Stimulated activated effector memory CD8-positive, alpha-beta T cell treated with anti-CD3 and anti-CD28 coated beads, Interleukin-12 subunit alpha, Interleukin-12 subunit beta, amount 100 ng/mL, for 72 hours (primary cell): ENCODE measurements around the gene TMEM212.

Experiments used
- ATAC-seq: fragments of 150-1000 bp; cut with Tn5 transposase; 2 replicates; pipeline ENCODE4 v1.10.0; 2021
- DNase-seq, 2 donors: peaks; one replicate each; pipeline ENCODE4 v3.0.0; 2021 to 2022; ENCODE audit warnings: low spot score in 2 of 2
- H3K27ac Mint-ChIP-seq: one replicate; pipeline ENCODE4 v1.8.0; 2022; ENCODE audit warnings: mild to moderate bottlenecking, mixed read lengths
- H3K36me3 Mint-ChIP-seq: one replicate; pipeline ENCODE4 v1.8.0; 2022; ENCODE audit warnings: mild to moderate bottlenecking, mixed read lengths
- H3K4me1 Mint-ChIP-seq: one replicate; pipeline ENCODE4 v1.8.0; 2022; ENCODE audit warnings: mixed read lengths
- H3K4me3 Mint-ChIP-seq: one replicate; pipeline ENCODE4 v1.8.0; 2022; ENCODE audit warnings: mild to moderate bottlenecking, mixed read lengths
- H3K9me3 Mint-ChIP-seq: one replicate; pipeline ENCODE4 v1.8.0; 2022; ENCODE audit warnings: mixed read lengths

Gene TMEM212

DNA sequence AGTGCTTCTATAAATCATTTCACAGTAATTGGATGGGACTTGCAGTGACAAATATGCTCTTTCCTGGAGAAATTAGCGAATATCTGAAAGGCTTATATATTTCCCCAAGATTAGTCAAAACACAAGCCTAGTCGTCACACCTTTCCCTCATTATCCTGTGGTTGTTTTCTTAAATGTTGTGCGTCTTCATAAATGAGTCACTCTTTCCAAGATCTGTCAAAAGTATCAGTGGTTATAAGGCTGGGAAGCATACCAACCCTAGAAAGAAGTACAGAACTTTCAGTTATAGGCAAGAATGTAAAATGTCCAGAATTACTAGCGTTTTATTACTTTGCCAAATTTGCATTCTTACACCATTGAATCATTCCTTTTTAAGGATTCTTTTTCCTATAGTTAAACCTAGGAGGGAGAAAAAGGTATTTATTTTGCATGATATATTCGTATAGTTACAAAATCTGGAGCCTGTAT is 33.6 kb downstream of the TMEM212 start:
- Mint-ChIP-seq H3K4me1 (no peaks in the 10 kb centered on the region), H3K36me3 (no peaks in the 10 kb centered on the region), H3K27ac (no peak overlapping the region), H3K4me3 (no peak overlapping the region), H3K9me3 (no peaks in the 10 kb centered on the region)
- DNase-seq, result peak in 1 of 2 donors; percentile 22
- ATAC-seq, result peak; percentile 69

DNA sequence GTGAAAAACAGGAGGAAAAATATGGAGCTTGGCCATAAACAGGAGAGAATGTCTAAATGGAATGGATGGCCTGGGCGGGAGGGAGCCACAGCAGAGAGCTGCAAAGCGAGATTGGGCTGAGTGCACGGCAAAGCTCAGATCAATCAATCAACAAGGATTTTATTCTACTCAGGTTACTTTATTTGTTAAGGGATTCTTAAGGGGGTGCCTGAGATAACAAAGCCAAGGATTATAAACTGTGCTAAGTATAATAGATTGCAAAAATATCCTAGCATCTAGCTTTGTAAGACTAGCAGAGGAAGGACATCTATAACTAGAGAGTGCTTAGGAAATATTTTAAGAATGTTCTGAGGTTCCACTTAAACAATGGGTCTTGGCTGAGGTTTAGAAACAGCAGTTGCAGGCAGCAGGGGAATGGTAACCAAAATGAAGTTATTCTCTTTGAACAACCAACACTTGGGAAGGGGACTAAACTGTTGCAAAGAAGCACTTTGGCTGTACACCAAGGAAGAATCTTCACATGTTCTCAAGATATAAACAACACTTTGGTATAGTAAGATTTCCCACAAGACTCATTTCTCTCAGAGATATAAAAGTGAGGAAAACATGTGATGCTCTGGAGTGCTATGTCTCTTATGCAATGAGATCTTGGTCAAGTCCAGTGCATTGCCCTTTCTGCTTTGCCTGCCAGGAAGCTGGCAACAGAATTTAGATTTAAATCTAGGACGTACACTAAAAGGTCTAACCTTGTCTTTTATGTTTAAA is 35.5 kb downstream of the TMEM212 start:
- Mint-ChIP-seq H3K9me3 (no peaks in the 10 kb centered on the region), H3K4me1 (no peaks in the 10 kb centered on the region), H3K27ac (no peak overlapping the region), H3K4me3 (no peak overlapping the region), H3K36me3 (no peaks in the 10 kb centered on the region)
- no peak for DNase-seq
- ATAC-seq, result no peak

DNA sequence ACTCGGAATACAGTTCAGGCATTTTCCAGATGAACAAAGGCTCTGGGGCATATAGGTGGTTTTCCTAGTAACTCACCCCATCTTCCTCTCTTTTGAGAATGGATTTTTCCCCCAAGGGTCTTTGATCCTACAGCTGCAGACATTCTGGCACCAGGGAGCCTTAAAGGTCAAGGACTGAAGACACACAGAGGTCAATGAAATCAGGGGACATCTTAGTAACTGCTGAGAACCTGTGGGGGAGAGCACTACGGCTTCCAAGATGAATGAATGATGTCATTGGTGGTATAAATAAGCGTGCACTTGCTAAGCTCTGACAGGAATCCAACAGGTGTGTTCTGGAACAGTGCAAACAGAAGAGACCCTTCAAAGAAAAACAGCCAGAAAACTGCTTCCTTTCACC is 36.3 kb downstream of the TMEM212 start:
- Mint-ChIP-seq H3K4me3 (no peak overlapping the region), H3K36me3 (no peaks in the 10 kb centered on the region), H3K4me1 (no peaks in the 10 kb centered on the region), H3K27ac (no peak overlapping the region), H3K9me3 (no peaks in the 10 kb centered on the region)
- DNase-seq, result no peak
- ATAC-seq, result no peak

DNA sequence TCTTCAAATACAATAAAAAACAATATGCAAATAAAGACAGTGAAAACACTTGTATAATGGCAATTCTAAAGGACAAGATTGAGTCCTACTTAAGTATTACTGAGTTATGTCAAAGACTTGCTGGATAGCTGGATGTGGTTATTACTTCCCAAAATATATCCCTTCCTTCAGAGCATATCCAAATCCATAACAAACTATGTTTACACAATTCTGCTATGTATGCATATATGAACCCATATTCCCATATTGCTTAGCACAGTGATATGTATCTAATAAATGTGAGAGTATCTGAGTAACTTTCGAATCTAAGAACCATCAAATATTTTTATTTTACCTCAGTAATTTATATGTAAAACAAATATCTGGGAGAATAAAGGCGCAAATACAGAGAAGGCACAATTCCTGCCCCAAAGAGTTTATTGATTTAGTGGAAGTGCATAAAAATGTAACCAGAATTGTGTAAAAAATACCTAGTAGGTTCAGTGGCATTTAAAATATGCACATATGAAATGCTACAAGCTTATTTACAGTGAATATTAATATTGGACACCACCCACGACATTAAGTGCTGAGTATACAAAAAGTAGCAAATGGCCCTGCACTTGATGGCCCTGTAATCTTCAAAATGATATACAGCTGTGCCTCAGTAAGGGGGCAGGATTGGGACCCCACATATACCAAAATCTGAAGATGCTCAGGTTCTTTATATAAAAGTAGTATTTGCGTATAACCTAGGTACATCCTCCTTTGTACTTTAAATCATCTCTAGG is 37.1 kb downstream of the TMEM212 start:
- no peaks in the 10 kb centered on the region for H3K36me3 Mint-ChIP-seq
- H3K4me3 Mint-ChIP-seq, result no peak overlapping the region
- ATAC-seq (no peak), DNase-seq (no peak)
- no peak overlapping the region for H3K27ac Mint-ChIP-seq
- H3K4me1 Mint-ChIP-seq, result no peaks in the 10 kb centered on the region
- no peaks in the 10 kb centered on the region for H3K9me3 Mint-ChIP-seq

DNA sequence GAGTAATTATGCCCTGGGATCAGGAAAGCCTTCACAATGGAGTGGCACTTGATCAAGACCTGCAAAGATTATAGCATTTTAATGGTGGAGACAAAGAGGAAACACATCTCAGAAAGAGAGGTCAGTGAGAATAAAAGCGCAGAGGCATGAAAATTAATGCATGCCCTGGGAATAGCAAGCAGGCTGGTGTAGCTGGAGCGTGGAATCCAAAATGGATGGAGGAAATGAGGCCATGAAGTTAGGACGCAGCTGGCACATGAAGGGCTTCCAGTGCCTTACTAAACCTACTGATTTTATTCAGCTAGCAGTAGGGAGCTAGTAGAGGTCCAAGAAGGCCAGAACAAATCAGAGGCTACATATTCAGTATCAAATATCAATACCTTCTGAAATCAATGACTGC is 38.1 kb downstream of the TMEM212 start:
- Mint-ChIP-seq H3K4me3 (no peak overlapping the region), H3K9me3 (no peaks in the 10 kb centered on the region), H3K4me1 (no peaks in the 10 kb centered on the region), H3K27ac (no peak overlapping the region), H3K36me3 (no peaks in the 10 kb centered on the region)
- DNase-seq (peak in 1 of 2 donors; percentile 22), ATAC-seq (no peak)

DNA sequence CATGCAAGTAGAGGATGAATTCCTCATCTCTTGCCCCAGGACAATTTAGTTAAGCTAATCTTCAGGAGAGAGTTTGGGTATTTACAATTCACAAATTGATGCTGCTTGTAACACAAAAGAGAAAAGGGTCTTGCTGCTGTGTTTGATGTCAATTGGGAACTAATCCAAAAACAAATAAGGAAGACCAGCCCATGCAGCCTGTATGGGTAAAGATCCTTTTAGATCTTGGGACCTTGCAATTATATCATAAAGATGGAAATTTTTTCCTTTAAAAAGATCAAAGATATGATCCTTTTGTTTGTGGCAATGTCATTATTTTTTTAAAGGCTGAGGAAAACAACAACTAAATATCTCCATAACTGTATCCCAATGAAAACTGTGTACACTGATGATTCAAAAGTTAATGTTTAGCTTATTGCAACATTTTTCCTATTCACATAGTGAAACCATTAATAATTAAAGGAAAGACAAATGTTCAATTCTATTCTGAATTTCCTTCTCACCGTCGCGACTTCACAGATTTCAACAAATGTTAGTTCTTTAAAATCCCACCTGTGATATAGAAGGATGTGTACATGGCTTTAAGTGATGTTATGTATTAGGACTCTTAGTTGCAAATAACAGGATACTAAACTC is 40.2 kb downstream of the TMEM212 start:
- no peak overlapping the region for H3K4me3 Mint-ChIP-seq
- no peaks in the 10 kb centered on the region for H3K36me3 Mint-ChIP-seq
- H3K9me3 Mint-ChIP-seq, result no peaks in the 10 kb centered on the region
- DNase-seq, result no peak
- H3K4me1 Mint-ChIP-seq, result no peaks in the 10 kb centered on the region
- no peak overlapping the region for H3K27ac Mint-ChIP-seq
- no peak for ATAC-seq

DNA sequence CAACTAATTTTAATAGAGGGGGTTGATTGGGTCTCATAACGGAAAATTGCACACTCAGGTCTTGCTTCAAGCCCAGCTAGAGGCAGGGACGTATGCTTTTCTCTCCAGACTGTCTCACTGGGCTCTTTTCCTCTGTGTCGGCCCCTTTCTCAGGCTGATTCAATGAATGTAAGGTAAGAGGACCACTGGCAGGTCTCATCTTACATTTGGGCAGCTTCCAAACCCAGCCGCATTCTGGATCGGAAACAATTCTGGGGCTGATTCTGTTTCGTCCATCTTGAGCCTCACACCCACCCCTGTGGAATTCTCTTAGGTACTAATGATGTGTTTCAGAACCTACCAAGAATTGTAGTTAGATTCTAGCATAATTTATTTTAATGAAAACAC is 40.7 kb downstream of the TMEM212 start:
- Mint-ChIP-seq H3K4me1 (no peaks in the 10 kb centered on the region), H3K36me3 (no peaks in the 10 kb centered on the region), H3K4me3 (no peak overlapping the region), H3K27ac (no peak overlapping the region), H3K9me3 (no peaks in the 10 kb centered on the region)
- no peak for ATAC-seq
- peak in 1 of 2 donors; percentile 15 for DNase-seq

DNA sequence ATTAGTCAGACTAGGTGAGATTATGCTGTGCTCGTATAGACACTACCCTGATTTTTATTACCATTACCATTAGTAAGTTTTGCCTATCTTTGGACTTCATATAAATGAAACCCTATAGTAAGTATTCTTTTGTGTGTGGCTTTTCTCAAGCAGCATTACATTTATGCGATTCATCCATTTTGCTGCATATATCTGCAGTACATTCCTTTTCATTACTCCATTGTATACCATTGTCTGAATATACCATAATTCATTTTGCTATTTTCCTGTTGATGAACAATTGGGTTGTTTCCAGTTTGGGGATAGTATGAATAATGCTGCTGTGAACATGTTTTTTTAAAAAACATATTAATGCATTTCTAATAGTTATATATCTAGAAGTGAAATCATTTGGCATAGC is 45.3 kb downstream of the TMEM212 start:
- H3K4me1 Mint-ChIP-seq, result no peaks in the 10 kb centered on the region
- no peak for ATAC-seq
- DNase-seq, result no peak
- H3K36me3 Mint-ChIP-seq, result no peaks in the 10 kb centered on the region
- no peak overlapping the region for H3K4me3 Mint-ChIP-seq
- no peak overlapping the region for H3K27ac Mint-ChIP-seq
- H3K9me3 Mint-ChIP-seq, result no peaks in the 10 kb centered on the region

DNA sequence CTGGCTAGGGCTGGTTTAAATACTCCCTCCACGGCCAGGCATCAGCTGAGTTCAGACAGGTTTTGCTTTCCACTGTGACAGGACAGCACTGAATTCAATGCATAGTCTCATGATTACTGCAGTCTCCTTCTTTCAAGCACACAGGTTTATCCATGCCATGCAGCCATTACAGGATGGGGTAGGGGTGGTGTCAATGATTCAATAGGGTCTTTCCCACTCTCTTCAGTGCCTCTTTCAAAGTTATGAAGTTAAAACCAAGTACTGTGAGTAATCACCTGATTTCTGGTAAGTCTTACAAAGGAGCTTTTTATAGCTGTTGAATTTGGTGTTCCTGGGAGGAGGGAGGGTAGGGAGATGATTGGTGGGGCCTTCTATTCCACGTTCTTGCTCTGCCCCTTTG is 47.2 kb downstream of the TMEM212 start:
- no peaks in the 10 kb centered on the region for H3K4me1 Mint-ChIP-seq
- H3K27ac Mint-ChIP-seq, result no peak overlapping the region
- H3K4me3 Mint-ChIP-seq, result no peak overlapping the region
- peak; percentile 58 for ATAC-seq
- no peak for DNase-seq
- no peaks in the 10 kb centered on the region for H3K36me3 Mint-ChIP-seq
- no peaks in the 10 kb centered on the region for H3K9me3 Mint-ChIP-seq

DNA sequence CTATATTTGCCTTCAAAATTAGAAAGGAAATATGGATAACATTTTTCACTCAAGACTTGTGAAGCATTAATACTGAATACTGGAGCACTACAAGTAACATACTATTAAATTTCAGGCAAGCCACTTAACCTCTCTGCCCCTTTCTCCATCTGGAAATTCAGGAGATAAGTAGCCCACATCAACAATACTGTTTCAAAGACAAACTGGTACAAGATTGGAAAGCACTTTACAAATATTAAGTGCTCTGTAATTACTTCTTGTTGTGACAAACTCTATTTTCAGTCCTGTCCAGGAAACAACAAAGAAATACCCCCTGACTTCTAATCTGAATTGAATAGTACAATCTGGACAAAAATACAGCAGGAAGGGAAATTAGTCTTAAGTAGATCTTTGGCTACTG is 49.3 kb downstream of the TMEM212 start:
- no peaks in the 10 kb centered on the region for H3K4me1 Mint-ChIP-seq
- H3K36me3 Mint-ChIP-seq, result no peaks in the 10 kb centered on the region
- DNase-seq (no peak), ATAC-seq (no peak)
- no peak overlapping the region for H3K27ac Mint-ChIP-seq
- H3K4me3 Mint-ChIP-seq, result no peak overlapping the region
- no peaks in the 10 kb centered on the region for H3K9me3 Mint-ChIP-seq

DNA sequence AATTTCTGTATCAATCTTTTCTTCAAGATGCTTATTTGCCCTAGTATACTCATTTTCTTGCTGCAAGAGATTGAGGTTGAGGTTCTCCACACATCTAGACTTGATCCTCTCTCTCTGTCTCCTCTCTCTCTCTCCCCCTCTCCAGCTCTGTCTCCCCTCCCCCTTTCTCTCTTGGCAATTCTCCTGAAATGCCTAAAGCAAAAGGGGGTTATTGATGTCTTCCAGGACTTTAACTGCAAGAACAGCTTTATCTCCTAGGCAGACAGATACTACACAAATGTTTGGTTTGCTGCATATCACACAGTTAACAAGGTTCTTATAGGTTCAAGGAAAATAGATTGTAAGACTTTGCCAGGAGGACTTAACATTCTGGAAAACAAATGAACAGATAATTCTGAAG is 52.1 kb downstream of the TMEM212 start:
- DNase-seq, result no peak
- no peaks in the 10 kb centered on the region for H3K4me1 Mint-ChIP-seq
- H3K27ac Mint-ChIP-seq, result no peak overlapping the region
- no peaks in the 10 kb centered on the region for H3K36me3 Mint-ChIP-seq
- H3K9me3 Mint-ChIP-seq, result no peaks in the 10 kb centered on the region
- no peak overlapping the region for H3K4me3 Mint-ChIP-seq
- no peak for ATAC-seq

DNA sequence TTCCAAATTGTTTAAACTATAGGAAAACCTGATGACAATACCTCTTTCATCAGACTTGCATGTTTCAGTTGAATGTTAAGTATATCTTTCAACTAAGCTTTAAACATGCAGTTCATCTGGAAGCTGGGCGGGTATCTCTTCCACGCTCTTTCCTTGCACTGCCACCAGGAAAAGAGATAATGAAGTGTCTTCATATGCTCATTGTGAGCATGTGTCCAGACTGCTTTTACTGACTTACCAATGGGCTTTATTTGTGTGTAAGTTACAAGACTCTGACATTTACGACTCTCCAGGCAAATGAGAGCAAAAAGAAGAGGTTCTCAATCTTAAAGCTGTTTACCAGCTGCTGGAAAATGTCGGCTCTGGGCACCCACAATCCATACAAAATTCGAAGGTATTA is 52.8 kb downstream of the TMEM212 start:
- no peak for DNase-seq
- no peaks in the 10 kb centered on the region for H3K36me3 Mint-ChIP-seq
- H3K27ac Mint-ChIP-seq, result no peak overlapping the region
- no peaks in the 10 kb centered on the region for H3K9me3 Mint-ChIP-seq
- ATAC-seq, result no peak
- no peaks in the 10 kb centered on the region for H3K4me1 Mint-ChIP-seq
- H3K4me3 Mint-ChIP-seq, result no peak overlapping the region

DNA sequence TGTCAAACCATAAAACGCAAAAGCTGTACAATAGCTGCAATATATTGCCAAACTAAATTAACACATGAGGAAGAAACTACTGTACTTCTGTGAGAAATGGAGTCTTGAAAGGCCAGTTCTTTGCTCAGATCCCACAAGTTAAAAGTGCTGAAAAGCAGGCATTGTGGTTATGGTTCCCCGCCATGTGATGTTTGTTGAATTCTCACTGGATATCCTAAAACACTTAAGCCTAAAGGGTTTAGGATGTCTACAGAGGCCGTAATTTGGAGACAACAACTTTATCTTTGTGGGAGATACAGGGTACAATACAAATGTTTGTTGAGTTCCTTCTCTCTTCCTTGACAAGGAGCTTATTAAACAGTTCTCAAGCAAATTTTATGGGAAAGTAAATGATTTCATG is 53.2 kb downstream of the TMEM212 start:
- Mint-ChIP-seq H3K9me3 (no peaks in the 10 kb centered on the region), H3K36me3 (no peaks in the 10 kb centered on the region), H3K4me3 (no peak overlapping the region), H3K27ac (no peak overlapping the region), H3K4me1 (no peaks in the 10 kb centered on the region)
- DNase-seq (no peak), ATAC-seq (no peak)

DNA sequence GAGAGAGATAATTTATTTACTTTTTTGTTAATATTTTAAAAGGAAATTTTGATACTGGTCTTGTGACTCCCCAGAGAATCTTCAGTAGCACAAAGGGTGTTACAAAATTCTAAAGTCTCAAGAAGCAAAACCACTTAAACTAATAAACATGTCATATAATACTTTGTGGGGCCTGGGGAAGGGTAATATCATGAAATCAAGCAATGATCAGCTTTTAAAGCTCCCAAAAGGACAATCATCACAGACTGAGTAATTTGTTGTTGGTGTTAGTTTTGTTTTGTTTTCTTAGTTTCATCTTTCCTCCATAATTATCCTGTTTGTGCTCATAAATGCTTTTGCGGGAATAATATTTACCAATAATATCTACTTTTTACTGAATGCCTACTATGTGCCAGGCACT is 55.0 kb downstream of the TMEM212 start:
- no peak for ATAC-seq
- Mint-ChIP-seq H3K4me3 (no peak overlapping the region), H3K9me3 (no peaks in the 10 kb centered on the region), H3K27ac (no peak overlapping the region), H3K4me1 (no peaks in the 10 kb centered on the region), H3K36me3 (no peaks in the 10 kb centered on the region)
- no peak for DNase-seq

DNA sequence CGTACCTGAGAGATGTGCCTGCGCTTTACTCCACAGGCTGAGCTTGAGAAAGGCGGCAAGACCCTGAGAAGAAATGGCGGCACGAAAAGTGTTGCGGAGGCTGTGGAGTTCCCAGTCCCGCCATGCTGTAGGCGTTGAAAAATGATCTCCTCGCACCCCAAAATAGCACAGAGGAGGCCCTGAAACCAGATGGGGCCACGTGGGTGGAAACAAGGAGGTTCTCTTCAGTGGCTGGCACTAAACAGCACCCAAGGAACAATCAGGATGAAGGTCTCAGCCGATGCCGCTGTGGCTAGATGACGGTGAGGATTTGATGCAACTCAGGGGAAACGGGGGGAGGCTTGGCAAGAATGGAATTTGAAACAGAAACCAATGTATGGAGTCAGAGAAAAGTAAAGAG is 57.3 kb downstream of the TMEM212 start:
- ATAC-seq (no peak), DNase-seq (no peak)
- Mint-ChIP-seq H3K4me3 (no peak overlapping the region), H3K36me3 (no peaks in the 10 kb centered on the region), H3K27ac (no peak overlapping the region), H3K4me1 (no peaks in the 10 kb centered on the region), H3K9me3 (no peaks in the 10 kb centered on the region)
